Fibroblast of lung (primary cell): ENCODE data around the gene ITM2B.

ENCODE experiments used
- CTCF ChIP-seq, 2 donors: IDR thresholded peaks in 1 of 2; conservative IDR thresholded peaks in 1 of 2; 1 replicate in 1 of 2; 2 replicates in 1 of 2; pipeline ENCODE4 v1.5.1; 2011 to 2012; ENCODE audit warnings: low read length in 2 of 2, control low read depth in 1 of 2, inconsistent platforms in 1 of 2, low read depth in 1 of 2, mild to moderate bottlenecking in 1 of 2
- EZH2 ChIP-seq: IDR thresholded peaks from 2 replicates; pipeline ENCODE4 v1.5.1; 2012; ENCODE audit warnings: low read length, control low read depth, mild to moderate bottlenecking; ENCODE audit errors: missing control alignments

- no peak for TF ChIP-seq CTCF (conservative IDR thresholded peaks at IDR 0.05 in 1 of 2, IDR thresholded peaks at IDR 0.05 in 1 of 2; ENCODE audit: low read depth in 1 of 2, low read length in 2 of 2)
- no peak for TF ChIP-seq EZH2
Observed at GRCh38 chr13:48231933-48232332, 1.1 kb upstream of the ITM2B start.
